Loucy (cell line): ENCODE data around the gene ICAM1.

Experiments used
- EZH2phosphoT487 ChIP-seq: fragments of 200-600 bp; IDR thresholded peaks from 2 replicates; pipeline ENCODE4 v1.6.1; 2018; ENCODE audit warnings: antibody characterized with exemption, mild to moderate bottlenecking, moderate library complexity, borderline replicate concordance
- TF ChIP-seq, protein P1 (sequence below): fragments of 200-600 bp; sonication (generic); conservative IDR thresholded peaks from 2 replicates; pipeline ENCODE4 v1.5.1; 2014; ENCODE audit warnings: mild to moderate bottlenecking, antibody characterized with exemption, low read length

DNA sequence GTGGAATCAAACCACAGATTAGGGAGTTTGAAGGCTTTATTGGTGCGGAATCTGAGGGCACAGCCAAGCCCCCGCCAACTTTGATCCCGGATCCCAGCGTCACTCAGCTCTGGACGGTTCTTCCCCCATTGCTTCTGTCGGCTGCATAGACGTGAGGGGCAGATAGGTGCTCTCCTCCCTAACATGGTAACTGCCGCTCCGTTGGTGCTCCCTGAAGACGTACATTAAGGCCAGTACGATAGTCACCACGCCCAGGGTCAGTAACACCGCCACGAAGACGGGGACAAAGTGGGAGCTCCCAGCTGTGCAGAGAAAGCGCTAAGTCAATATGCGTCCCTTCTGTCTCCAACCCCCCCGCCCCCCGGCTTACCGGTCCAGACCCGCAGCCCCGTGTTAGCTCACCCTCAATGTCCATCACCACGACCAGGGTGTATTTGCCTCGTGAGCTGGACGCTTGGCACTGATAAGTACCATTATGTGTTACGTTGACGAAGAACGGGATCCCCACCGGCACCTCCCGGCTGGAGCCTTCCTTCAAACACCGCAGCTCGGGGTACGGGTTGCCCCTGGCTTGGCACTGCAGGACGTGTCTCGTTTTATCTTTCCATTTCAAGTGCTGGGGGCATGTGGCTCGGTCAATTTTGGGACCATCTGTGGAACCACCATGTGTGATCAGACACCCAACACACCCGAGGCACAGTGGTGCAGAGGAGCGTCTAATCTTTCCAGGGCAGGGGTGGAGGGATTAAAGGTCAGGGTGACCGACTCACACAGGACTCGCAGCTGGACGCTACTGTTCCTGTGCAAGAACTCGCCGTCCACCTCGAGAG is 63.1 kb downstream of the ICAM1 start:
- TF ChIP-seq EZH2phosphoT487: no peak
- TF ChIP-seq, protein P1, sequence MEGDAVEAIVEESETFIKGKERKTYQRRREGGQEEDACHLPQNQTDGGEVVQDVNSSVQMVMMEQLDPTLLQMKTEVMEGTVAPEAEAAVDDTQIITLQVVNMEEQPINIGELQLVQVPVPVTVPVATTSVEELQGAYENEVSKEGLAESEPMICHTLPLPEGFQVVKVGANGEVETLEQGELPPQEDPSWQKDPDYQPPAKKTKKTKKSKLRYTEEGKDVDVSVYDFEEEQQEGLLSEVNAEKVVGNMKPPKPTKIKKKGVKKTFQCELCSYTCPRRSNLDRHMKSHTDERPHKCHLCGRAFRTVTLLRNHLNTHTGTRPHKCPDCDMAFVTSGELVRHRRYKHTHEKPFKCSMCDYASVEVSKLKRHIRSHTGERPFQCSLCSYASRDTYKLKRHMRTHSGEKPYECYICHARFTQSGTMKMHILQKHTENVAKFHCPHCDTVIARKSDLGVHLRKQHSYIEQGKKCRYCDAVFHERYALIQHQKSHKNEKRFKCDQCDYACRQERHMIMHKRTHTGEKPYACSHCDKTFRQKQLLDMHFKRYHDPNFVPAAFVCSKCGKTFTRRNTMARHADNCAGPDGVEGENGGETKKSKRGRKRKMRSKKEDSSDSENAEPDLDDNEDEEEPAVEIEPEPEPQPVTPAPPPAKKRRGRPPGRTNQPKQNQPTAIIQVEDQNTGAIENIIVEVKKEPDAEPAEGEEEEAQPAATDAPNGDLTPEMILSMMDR: no peak
